ENCODE measurements around the gene CCDC93. TPM values are rescaled to one million over a fixed set of nuclear protein-coding genes. Genes with fewer than 3 reads are reported as not detected.
A peak's percentile ranks its signal among the peaks of the same experiment; 100 is the strongest.

CCDC93 gene
- polyA plus RNA-seq, 2 of the 4 experiments (the other 2 are of a cell fraction), result 14.4 to 17.8 TPM

- POLR2A ChIA-PET, result interaction anchor here (1.1 kb wide), 1 partner anchor 33 kb away, joined by 3 read pairs; the partner anchor contains the start of gene CCDC93
- Histone ChIP-seq H3K9me3 (peaks cover 4% of the 10 kb centered on the region; the same call in 1 of the 3 replicates), H3K4me3 (peak overlapping the region; percentile 31; the same call in 1 of the 3 replicates), H3K4me2 (peak overlapping the region; percentile 76), H3K27ac (no peak overlapping the region), H3K4me1 (peaks cover 19% of the 10 kb centered on the region; the same call in 2 of the 3 replicates)
- peak; percentile 75 to 79; a peak in 3 of 6 replicates for ATAC-seq
- CTCF ChIA-PET, result interaction anchor here (0.8 to 7.0 kb wide), 24 partner anchors 10 to 810 kb away, joined by 3 to 63 read pairs (median 4); partner anchors contain the start of genes CCDC93 and INSIG2
- DNase-seq (ENCODE audit: low read depth in 1 of 2, low spot score in 1 of 2), result peak in 1 of 2 experiments; percentile 9
- WGBS (ENCODE audit: missing lambda C conversion rate), result 10% methylated on average over 3 of the region's 3 CpGs
- TF ChIP-seq RFX5 (IDR thresholded peaks at IDR 0.05), result no peak
- no peak for TF ChIP-seq EHMT2 (IDR thresholded peaks at IDR 0.05; ENCODE audit: low read depth)
- no peak for TF ChIP-seq RCOR1 (IDR thresholded peaks at IDR 0.05; ENCODE audit: low read depth, low read length)
- TF ChIP-seq RAD21 (conservative IDR thresholded peaks at IDR 0.05 in 1 of 2, IDR thresholded peaks at IDR 0.05 in 1 of 2), result no peak
- TF ChIP-seq FOSL2 (IDR thresholded peaks at IDR 0.05), result peak; percentile 30; the same call in 1 of the 2 replicates
- TF ChIP-seq FOSL2 (CRISPR knock-in tag; IDR thresholded peaks at IDR 0.05), result peak; percentile 67
- no peak for TF ChIP-seq CBX2 (IDR thresholded peaks at IDR 0.05; ENCODE audit: borderline replicate concordance, low read depth)
- no peak for FAIRE-seq
Measured at GRCh38 chr2:118047380-118047826, 33.5 kb upstream of the CCDC93 start.

- no peak overlapping the region for H3K27ac ChIP-seq
- 3% methylated on average over 4 of the region's 4 CpGs for WGBS (ENCODE audit: missing lambda C conversion rate)
- peaks cover 4% of the 10 kb centered on the region; the same call in 1 of the 3 replicates for H3K9me3 ChIP-seq
- ChIA-PET CTCF (interaction anchor here (0.7 to 7.0 kb wide), 30 partner anchors 10 to 958 kb away, joined by 3 to 63 read pairs (median 4); partner anchors contain the start of genes CCDC93 and INSIG2), POLR2A (interaction anchor here (1.1 kb wide), 1 partner anchor 33 kb away, joined by 3 read pairs; the partner anchor contains the start of gene CCDC93)
- ATAC-seq, result peak; percentile 63 to 71; a peak in 3 of 6 replicates
- peak; percentile 18 to 48 for DNase-seq (ENCODE audit: low read depth in 1 of 2, low spot score in 1 of 2)
- no peak for TF ChIP-seq CHD4 (IDR thresholded peaks at IDR 0.05; ENCODE audit: borderline replicate concordance)
- peak; percentile 71 for TF ChIP-seq SMC3 (IDR thresholded peaks at IDR 0.05)
- TF ChIP-seq RAD21 (conservative IDR thresholded peaks at IDR 0.05 in 1 of 2, IDR thresholded peaks at IDR 0.05 in 1 of 2), result peak; percentile 80 to 83
- TF ChIP-seq REST (IDR thresholded peaks at IDR 0.05), result no peak
- no peak for TF ChIP-seq E2F6 (IDR thresholded peaks at IDR 0.05; ENCODE audit: borderline replicate concordance, low read depth)
- TF ChIP-seq RNF2 (IDR thresholded peaks at IDR 0.05; ENCODE audit: borderline replicate concordance, low read depth), result no peak
- no peak for TF ChIP-seq FOSB (CRISPR knock-in tag; IDR thresholded peaks at IDR 0.05)
- no peak for TF ChIP-seq KDM1A (IDR thresholded peaks at IDR 0.05; ENCODE audit: low read depth)
- no peak for TF ChIP-seq GATA3 (IDR thresholded peaks at IDR 0.05; ENCODE audit: borderline replicate concordance)
- TF ChIP-seq CTCF (IDR thresholded peaks at IDR 0.05), result peak; percentile 80
- TF ChIP-seq HOXA7 (CRISPR knock-in tag; IDR thresholded peaks at IDR 0.05), result no peak
- no peak for TF ChIP-seq PHF8 (IDR thresholded peaks at IDR 0.05; ENCODE audit: borderline replicate concordance, low read depth)
- no peak for TF ChIP-seq NR3C1 (IDR thresholded peaks at IDR 0.05)
- no peak for TF ChIP-seq POLR2A (IDR thresholded peaks at IDR 0.05; ENCODE audit: low read length)
- TF ChIP-seq ZSCAN20 (CRISPR knock-in tag; IDR thresholded peaks at IDR 0.05), result no peak
- no peak for TF ChIP-seq ATOH8 (CRISPR knock-in tag; IDR thresholded peaks at IDR 0.05; ENCODE audit: low read depth)
- no peak for TF ChIP-seq CBX2 (IDR thresholded peaks at IDR 0.05; ENCODE audit: borderline replicate concordance, low read depth)
- TF ChIP-seq TP53 (CRISPR knock-in tag; IDR thresholded peaks at IDR 0.05), result no peak
- TF ChIP-seq MYC (IDR thresholded peaks at IDR 0.05; ENCODE audit: borderline replicate concordance, low read length), result no peak
- peaks cover 19% of the 10 kb centered on the region; the same call in 2 of the 3 replicates for H3K4me1 ChIP-seq
- H3K4me3 ChIP-seq, result peak overlapping the region; percentile 31; the same call in 1 of the 3 replicates
- peak overlapping the region; percentile 76 for H3K4me2 ChIP-seq
- FAIRE-seq, result no peak
Measured at GRCh38 chr2:118046634-118047210, 32.9 kb upstream of the CCDC93 start.
